Endothelial cell of umbilical vein (primary cell): ENCODE data around the gene MTO1.

ENCODE experiments used
- CTCF ChIP-seq, 2 donors: IDR thresholded peaks; 1 replicate in 1 of 2; 2 replicates in 1 of 2; pipeline ENCODE4 v1.5.1; 2011; ENCODE audit warnings: low read length in 2 of 2, mild to moderate bottlenecking in 2 of 2, moderate library complexity in 2 of 2, control low read depth in 1 of 2, inconsistent platforms in 1 of 2, low read depth in 1 of 2; ENCODE audit not compliant: insufficient read depth in 1 of 2; ENCODE audit errors: extremely low read depth in 1 of 2
- EZH2 ChIP-seq: IDR thresholded peaks from 2 replicates; pipeline ENCODE4 v1.6.1; 2012; ENCODE audit warnings: borderline replicate concordance, low read depth, mild to moderate bottlenecking, moderate library complexity, low read length, inconsistent platforms; ENCODE audit not compliant: severe bottlenecking
- MAX ChIP-seq: IDR thresholded peaks from 2 replicates; pipeline ENCODE4 v1.6.1; 2011; ENCODE audit not compliant: insufficient read depth, insufficient read length
- POLR2A ChIP-seq: IDR thresholded peaks from 2 replicates; pipeline ENCODE4 v1.6.1; 2012; ENCODE audit warnings: low read depth, mild to moderate bottlenecking, control low read depth, low read length
- POLR2AphosphoS5 ChIP-seq: IDR thresholded peaks from 2 replicates; pipeline ENCODE4 v1.6.1; 2012; ENCODE audit warnings: low read depth, mild to moderate bottlenecking, control low read depth, low read length, moderate library complexity; ENCODE audit not compliant: insufficient read depth

- TF ChIP-seq POLR2AphosphoS5 (peak; percentile 75), CTCF (IDR thresholded peaks at IDR 0.05; ENCODE audit: extremely low read depth in 1 of 2, insufficient read depth in 1 of 2, low read depth in 1 of 2, low read length in 2 of 2) (no peak), EZH2 (no peak), POLR2A (peak; percentile 67), MAX (no peak)
These were observed 62.0 kb downstream of the MTO1 start for GRCh38 chr6:73523434-73524123.
